GM19239 (cell line): ENCODE data around the gene M1AP.
"Not testable (repeated sequence)": the region's sequence is repeated elsewhere in the genome, so short reads cannot be mapped to it uniquely, and the experiment has no call there.

ENCODE experiments used
- DNase-seq: peaks from one replicate; pipeline ENCODE4 v3.0.0; 2011; ENCODE audit warnings: low spot score; ENCODE audit not compliant: insufficient read length
- FAIRE-seq: peaks from 2 replicates; lab custom pipeline; 2011; peaks lifted over from hg19 to GRCh38; lab: Jason Lieb, UNC

M1AP gene

GRCh38 chr2:74572178-74572925 lies 75.8 kb downstream of the M1AP start:
- peak; percentile 4 for FAIRE-seq
- DNase-seq = no peak

- FAIRE-seq (peak; percentile 95), DNase-seq (no peak)
Observed at GRCh38 chr2:74571058-74571457, 77.1 kb downstream of the M1AP start.

DNA sequence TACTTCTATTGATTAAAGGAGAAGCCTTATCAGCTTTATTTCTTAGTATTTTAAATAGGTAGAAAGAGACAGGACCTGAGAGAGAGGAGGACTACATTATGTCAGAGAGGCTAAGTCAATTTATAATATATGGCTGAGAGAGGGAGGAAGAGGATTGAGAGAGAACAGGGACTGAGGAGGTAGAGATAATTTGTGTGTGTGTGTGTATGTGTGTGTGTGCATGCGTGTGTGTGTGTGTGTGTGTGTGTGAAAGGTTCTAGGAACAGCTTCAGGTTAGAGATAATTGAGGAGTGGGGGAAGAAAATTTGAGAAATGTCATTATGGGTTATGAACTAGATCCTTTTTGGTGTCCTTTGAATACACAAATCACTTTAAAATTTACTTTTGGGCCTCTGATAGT lies 78.4 kb downstream of the M1AP start:
- FAIRE-seq (peak; percentile 37), DNase-seq (no peak)

- DNase-seq (no peak), FAIRE-seq (no peak)
Observed at GRCh38 chr2:74567881-74568280, 80.2 kb downstream of the M1AP start.

DNA sequence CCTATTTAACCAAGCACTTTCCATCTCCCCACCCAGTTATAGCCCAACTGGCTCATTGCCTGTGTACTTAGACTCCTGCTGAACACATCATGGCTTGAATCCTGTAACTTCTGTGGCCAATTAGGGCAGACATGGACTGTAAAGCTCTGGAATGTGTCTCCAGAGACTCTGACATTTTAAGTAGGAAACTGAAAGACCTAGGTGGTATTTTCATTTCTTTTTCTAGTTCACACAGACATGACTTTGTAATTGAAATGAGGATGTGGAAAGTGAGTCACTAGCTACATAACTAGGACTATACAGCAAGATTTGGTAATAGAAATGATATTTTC lies 81.4 kb downstream of the M1AP start:
- FAIRE-seq = no peak
- DNase-seq = no peak

GRCh38 chr2:74566076-74566753 lies 81.9 kb downstream of the M1AP start:
- FAIRE-seq (peak; percentile 73), DNase-seq (no peak)

GRCh38 chr2:74564222-74564621 lies 83.9 kb downstream of the M1AP start:
- DNase-seq = no peak
- FAIRE-seq = no peak

DNA sequence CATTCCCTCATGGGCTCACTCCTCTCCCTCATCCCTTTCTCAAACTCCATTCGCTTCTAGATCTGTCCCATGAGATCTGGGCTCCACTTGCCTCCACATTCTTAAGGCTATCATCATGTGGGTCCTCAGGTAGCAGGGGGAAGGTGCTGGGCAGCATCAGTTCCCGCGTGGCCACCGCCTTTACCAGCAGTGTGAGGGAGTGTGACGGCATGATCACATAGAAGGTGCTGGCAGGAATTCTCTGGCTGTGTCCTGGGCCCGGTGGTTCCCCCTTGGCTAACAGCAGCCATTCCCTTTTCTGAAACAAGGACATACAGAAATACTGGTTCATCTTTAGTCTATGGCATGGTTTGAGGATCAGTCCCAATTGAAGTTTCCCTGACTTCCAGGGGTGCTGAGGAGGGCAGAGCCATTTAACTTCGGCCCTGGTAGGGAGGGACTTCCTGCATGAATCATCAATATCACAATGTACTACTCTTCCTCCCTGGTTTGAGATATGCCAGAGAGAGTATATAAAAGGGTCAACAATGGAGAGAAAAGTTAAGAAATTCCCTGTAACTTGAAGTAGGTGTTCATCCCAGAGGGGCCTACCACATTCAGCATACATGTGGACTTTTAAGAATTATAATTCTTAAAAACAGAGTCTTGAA lies 85.9 kb downstream of the M1AP start:
- FAIRE-seq (no peak), DNase-seq (no peak)

GRCh38 chr2:74561022-74561421 lies 87.1 kb downstream of the M1AP start:
- not testable (repeated sequence) for DNase-seq, FAIRE-seq

GRCh38 chr2:74560591-74560990 lies 87.5 kb downstream of the M1AP start:
- DNase-seq (no peak), FAIRE-seq (no peak)

DNA sequence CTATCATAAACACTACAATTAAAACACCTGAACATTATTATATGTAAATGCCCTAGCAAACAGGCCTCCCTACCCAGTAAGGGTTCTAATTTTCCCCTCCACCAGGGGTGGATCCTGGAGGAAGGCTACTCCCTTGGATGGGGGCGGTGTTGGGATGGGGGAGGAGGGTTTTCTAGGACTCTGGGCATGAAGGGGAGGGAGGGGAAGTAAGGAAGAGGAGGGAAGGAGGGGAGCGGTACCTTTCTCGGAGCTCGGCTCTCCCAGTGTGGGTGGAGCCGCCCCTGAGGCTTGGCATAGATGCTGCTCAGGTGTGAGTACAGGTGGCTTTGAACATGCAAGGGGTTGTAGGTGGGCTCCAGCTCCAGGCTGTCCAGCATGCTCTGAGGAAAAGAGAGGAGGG lies 88.2 kb downstream of the M1AP start:
- FAIRE-seq = no peak

GRCh38 chr2:74558284-74559230 lies 89.6 kb downstream of the M1AP start:
- peak; percentile 44 for FAIRE-seq
- no peak for DNase-seq

More for the DNA sequence above, 88.2 kb downstream of the M1AP start:
- no peak for DNase-seq

DNA sequence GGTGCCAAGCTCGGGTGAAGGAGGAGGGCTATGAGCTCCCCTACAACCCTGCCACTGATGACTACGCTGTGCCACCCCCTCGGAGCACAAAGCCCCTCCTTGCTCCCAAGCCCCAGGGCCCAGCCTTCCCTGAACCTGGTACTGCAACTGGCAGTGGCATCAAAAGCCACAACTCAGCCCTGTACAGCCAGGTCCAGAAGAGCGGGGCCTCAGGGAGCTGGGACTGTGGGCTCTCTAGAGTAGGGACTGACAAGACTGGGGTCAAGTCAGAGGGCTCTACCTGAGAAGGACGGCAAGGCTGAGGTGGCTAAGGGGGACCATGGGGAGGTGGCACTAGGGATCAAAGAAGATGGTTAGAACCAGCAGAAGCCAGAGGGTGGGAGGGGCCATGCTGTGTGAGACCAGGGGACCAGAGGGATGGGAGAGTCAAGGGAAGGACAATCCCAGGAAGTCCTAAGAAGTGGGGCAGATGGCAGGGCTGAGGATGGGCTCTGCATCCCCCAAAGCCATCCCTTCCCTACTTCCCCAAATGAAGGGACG lies 91.2 kb downstream of the M1AP start:
- DNase-seq (no peak), FAIRE-seq (no peak)

GRCh38 chr2:74556159-74556558 lies 92.0 kb downstream of the M1AP start:
- DNase-seq (no peak), FAIRE-seq (no peak)

DNA sequence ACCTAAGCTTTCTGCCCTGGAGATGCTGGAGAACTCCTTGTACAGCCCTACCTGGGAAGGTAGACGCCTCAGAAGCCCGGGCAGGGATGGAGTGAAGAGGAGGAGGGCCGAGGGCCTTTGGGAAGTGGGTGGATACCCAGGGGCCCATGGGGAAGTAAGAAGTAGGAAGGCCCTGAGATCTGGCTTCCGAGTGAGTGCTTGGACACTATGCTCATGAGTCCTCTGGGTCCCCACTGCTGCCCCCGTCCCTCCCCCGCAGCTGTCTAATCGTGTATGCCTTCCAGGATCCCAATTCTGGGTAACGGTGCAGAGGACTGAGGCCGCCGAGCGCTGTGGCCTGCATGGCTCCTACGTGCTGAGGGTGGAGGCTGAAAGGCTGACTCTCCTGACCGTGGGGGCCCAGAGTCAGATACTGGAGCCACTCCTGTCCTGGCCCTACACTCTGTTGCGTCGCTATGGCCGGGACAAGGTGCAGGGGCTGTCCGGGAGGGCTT lies 92.5 kb downstream of the M1AP start:
- no peak for FAIRE-seq
- no peak for DNase-seq

DNA sequence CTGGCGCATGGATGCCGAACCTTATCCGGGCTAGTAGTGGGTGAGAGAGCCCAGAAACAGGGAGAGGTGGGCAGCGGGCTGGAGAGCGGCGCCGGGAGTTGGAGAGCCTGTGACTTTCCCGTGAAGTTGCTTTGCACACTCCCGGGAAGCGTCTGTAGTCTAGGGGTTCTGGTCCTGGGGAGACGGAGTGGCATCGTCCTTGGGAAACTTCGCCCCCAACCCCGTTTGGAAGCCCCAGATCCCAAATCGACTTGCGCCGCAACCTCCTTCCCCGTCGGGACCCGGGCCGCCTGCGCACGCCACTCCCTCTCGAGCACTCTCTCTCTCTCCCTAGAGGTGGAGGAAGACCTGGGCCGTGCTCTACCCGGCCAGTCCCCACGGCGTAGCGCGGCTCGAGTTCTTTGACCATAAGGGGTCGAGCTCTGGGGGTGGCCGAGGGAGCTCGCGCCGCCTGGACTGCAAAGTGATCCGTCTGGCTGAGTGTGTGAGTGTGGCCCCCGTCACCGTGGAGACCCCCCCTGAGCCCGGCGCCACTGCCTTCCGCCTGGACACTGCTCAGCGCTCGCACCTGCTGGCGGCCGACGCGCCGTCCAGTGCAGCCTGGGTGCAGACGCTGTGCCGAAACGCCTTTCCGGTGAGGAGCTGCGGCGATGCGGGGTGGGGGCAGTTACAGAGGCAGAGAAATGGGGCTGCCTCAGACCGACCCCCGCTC lies 93.2 kb downstream of the M1AP start:
- DNase-seq = peak; percentile 63
- peak; percentile 88 for FAIRE-seq

DNA sequence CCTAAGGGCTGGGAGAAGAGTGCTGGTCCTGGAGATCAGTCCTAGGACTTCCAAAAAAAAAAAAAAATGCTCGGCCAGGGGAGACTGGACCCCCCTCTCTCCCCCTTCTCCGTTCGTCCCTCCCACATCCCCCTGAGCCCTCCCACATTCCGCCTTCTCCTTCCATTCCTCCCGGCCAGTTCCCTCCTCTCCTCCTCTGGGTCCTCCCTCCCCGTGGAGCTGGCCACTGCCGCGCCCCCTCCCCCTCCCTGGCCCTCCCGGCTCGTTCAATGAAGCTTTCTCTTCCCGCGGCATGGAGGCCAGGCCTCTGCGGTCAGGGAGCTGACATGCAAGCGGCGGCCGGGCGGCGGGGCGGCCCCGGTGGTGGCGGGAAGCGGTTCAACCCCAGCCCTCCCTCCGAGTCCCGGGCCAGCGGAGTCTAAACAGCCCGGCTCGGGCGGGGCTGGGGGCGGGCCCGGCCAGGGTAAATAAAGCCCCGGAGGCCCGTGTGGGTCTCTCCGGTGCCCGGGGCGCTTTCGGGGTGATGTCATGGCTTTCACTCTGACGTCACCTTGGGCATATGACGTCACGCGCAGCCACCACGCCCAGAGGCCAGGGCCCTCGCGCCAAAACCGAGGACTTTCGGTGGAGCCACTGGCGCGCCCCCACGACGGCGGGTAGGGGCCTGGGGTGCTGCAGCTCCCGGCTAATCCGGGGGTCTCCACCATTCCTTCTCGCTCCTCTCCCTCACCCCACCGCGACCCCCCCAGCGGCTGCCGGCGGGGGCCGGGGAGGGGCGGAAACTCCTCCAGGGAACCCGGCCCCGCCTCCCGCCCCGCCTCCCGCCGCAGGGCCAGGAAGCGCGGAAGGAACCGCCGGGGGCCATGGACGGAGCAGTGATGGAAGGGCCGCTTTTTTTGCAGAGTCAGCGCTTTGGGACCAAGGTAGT lies 94.0 kb downstream of the M1AP start, which contains the start of the genes DOK1 and LOXL3:
DOK1 (plus strand) TSS at position 829 of the 928 bp plus-strand sequence; CDS start at position 864, 35 bp downstream.
LOXL3 (minus strand) TSS at position 51 of the 928 bp plus-strand sequence. CDS start 1,308 bp downstream, outside the sequence.
- DNase-seq (peak; percentile 75), FAIRE-seq (peak; percentile 87)
